CD4-positive, alpha-beta T cell treated with Interleukin-6 at 100 ng/mL for 8 hours (primary cell): Measurements from ENCODE around the gene SNRPD3.
"Not testable (repeated sequence)": the region's sequence is repeated elsewhere in the genome, so short reads cannot be mapped to it uniquely, and the experiment has no call there.

Experiments used
- DNase-seq: peaks from one replicate; pipeline ENCODE4 v3.0.0-alpha.2; 2020; ENCODE audit warnings: mixed read lengths, low spot score

SNRPD3 gene

GRCh38 chr22:24592058-24592850 lies 36.5 kb downstream of the SNRPD3 start:
- no peak for DNase-seq

DNA sequence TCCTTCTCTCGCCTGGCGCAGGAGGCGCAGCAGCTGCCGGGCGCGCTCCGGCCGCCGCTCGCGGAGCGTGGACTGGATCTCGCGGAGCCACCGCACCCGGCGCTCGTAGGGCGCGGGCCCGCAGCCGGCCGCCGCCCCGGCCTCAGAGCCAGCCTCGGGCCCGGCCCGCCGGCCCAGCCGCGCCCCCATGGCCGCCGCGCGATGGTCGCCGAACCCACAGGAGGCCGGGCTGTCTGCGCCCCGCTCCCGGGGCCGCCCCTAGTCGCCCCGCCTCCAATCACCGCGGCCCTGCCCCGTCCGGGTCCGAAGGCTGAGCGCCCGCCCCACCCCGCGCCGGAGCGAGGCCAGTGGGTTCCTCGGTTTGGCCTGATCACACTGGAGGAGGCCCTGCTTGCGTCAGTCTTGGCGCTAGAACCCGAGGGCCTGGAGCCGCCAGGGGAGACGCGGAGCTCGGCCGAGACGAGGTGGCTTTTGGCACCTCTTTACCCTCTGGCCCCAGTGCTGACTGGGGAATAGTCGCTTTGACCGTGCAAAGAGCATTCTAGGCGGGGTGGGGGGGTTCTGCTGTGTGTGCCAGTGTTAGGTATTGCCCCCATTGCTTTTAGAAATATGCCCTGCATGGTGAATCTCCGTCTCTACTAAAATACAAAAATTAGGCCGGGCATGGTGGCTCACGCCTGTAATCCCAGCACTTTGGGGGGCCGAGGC lies 37.2 kb downstream of the SNRPD3 start, which contains the start of gene LRRC75B:
TSS of gene LRRC75B (minus strand) at position 223 of the 708 bp plus-strand sequence. CDS start at position 189, 34 bp downstream.
- DNase-seq = no peak

- DNase-seq = not testable (repeated sequence)
Observed at GRCh38 chr22:24593559-24593835, 37.7 kb downstream of the SNRPD3 start.

DNA sequence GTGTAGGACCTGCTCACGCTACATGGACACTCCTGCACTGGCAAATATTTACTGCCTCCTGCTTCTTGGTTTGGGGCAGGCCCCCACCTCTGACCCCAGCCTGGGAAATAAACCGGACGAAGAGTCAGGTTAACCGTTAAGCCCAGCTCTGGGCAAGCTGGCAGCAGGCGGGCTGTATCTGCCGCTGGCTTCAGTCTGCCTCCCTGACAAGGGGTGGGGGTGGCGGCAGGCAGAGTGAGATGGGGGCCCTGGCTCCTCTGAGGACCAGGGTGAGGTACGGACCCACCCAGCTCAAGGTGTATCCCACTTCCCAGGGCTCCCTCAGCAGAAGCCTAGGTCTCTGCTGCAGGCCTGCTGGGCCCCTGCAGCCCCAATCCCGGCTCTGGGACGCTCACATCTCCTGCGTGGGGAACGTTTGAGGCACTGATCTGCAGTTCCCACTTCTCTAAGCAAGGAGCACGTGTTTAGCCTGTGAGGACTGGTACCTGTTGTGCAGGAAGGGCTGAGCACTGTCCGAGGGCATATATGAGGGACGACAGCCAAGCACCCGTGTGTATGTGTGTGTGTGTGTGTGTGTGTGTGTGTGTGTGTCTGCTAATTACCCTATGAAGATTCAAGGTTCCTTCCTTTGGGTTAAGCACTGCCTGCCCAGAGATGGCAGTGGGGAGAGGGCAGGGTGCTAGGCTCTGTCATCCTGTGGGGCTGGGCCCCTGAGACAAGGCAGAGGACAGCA lies 38.2 kb downstream of the SNRPD3 start:
- DNase-seq = no peak

DNA sequence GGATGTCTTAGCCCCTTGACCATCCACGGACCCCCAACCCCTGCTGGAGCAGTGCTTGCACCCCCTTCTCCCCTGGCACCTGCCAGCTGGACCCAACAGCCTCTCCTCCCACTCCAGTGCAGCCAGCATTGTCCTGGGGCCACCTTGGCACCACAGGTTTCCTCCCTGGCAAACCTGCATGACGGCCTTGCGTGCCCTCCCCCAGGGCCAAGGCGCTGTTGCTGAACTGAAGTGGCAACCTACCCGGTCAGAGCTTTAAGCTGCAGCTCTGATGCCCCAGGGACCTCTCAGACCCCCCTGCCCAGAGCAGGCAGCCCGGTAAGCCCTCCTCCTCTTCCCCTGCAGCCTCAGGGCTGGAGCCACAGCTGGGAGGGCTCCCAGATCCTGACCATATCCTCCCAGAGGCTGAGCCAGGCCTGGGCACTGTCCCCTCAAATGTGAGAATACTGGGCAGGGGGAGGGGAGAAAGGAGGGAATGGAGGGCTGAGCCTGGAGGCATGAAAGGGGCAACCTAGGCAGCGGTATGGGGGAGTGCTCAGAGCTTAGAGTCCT lies 38.8 kb downstream of the SNRPD3 start:
- DNase-seq = no peak

- no peak for DNase-seq
Observed at GRCh38 chr22:24595228-24595627, 39.4 kb downstream of the SNRPD3 start.

DNA sequence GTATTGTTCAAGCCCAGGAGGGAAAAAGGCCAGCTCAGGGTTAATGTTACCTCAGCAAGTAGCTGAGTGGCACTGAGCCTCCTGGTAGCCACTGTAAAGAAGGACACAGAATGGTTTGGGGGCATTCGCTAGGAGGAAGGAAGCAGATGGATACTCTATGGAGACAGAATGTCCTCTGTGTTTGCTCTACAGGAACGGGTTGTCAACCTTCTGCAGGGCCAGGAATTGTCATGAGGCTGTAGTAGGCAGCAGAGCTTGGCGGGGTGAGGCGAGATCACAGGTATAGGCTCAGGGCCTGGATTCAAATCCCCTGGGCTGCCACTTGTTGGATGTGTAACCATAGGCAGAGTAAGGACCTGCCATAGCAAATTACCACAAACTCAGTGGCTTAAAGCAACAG lies 40.1 kb downstream of the SNRPD3 start:
- no peak for DNase-seq

DNA sequence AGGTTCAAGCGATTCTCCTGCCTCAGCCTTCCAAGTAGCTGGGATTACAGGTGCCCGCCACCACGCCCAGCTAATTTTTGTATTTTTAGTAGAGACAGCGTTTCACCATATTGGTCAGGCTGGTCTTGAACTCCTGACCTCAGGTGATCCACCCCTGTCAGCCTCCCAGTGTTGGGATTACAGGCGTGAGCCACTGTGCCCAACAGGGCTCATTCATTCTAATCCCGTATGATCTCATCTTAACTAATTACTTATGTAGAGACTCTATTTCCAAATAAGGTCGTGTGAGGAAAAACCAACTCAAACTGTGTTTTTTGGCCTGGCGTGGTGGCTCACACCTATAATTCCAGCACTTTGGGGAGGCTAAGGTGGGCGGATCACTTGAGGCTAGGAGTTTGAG lies 41.3 kb downstream of the SNRPD3 start:
- not testable (repeated sequence) for DNase-seq

GRCh38 chr22:24599514-24599913 lies 43.7 kb downstream of the SNRPD3 start:
- no peak for DNase-seq

DNA sequence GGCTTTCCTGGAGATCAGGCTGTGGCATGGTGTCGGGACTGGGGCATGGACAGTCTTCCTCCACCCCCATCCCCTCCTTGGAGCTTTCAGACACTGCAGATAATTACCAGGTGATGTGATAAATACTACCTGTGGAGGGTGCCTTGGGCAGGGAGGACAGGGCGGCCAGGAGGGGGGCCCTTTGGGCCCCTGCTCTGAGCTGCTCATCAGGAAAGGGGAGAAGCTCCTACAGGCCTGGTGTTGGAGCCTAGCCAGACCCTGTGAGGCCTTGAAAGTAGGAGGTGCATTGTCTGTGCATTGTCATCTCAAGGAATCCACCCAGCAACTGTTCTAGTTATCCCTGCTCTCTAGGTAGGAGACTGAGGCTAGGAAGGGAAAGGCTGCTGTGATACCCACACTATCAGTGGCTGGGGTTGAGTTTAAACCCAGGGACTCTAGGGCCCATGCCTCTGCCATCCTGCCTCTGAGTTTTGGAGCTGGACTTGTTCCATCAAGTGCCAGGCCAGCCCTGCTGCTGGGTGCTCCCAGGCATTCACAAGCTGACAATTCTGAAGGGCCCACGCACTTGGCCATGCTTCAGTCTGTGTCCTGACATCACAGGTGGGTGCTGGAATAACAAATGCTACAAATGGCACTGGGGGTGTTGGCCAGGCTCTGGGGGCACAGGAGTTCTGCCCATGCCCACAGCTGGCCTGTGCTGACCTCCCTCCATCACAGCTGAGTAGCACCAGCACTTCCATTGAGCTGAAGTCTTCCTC lies 44.3 kb downstream of the SNRPD3 start:
- not testable (repeated sequence) for DNase-seq

- no peak for DNase-seq
Observed at GRCh38 chr22:24601217-24602104, 45.7 kb downstream of the SNRPD3 start.

- DNase-seq = not testable (repeated sequence)
Observed at GRCh38 chr22:24602105-24602749, 46.4 kb downstream of the SNRPD3 start.

DNA sequence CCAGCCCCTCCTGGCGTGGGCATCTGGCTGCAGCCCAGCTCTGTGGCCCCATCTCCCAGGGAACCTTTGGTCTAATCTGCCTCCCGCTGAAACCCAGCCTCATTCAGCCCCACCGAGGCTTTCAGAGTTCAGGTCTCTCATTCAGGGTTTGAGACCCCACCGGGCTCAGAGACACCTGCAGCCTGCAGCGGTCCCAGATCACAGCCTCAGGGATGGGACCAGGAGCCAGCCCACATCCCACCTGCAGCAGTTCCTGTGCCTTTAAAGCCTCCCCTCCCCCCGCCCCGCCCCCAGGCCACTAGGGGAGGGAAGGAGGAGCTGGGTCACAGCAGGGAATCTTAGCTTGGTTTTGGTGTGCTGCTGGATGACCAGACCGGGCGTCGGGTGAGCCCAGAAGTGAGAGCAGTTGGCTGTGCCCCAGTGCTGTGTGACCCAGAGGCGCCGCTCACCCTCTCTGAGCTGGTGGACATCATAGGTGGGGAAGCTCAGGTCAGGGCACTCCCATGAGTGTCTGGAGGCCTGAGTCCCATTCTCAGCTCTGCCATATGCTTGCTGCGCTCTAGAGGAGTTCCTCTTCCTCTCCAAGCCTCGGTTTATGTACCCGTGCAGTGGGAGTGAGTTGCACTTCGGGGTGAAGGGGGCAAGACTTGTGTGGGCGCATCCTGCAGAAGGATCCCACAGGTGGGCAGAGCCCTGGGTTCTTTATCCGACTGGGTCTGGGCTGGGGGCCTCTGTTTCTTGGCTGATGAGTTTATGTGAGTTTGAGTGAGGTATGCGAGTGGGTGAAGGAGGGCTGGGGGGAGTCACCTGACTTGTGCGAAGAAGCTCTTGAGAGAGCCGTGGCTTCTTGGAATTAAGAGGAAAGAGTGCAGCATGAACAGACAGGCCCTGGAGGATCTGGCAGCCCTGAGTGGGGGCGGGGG lies 47.3 kb downstream of the SNRPD3 start, which contains the start of gene GGT1:
TSS of gene GGT1 (plus strand) at position 347 of the 923 bp plus-strand sequence. CDS start 7,889 bp downstream, outside the sequence.
- DNase-seq = not testable (repeated sequence)

- not testable (repeated sequence) for DNase-seq
Observed at GRCh38 chr22:24603770-24604629, 48.2 kb downstream of the SNRPD3 start.

GRCh38 chr22:24606340-24606739 lies 50.5 kb downstream of the SNRPD3 start:
- DNase-seq = not testable (repeated sequence)

DNA sequence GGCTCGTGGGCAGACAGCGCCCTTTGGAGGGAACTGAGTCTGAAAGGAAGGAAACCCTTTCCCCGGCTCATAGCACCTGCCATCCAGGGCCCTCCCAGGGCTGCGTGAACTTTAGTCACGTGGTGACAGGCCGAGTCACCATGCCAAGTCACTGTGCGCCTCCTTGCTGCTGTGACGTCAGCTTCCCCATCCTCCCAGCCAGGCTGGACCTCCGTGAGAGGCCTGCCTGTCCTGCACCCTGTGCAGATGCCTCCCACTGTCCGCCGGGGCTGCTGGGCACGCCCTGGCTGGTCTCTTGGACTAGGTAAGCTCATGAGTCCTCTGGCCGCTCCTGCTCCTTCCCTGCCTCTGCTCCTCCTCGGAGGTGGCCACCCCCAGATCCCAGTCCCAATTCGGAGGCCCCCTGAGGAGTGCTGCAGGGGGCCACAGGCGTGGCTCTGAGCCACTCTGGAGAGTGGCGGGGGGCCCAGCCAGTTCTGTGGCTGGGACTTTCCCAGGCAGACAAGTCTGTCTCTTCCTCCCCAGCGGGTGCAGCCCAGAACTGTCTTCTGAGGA lies 51.7 kb downstream of the SNRPD3 start:
- DNase-seq = peak; percentile 57

DNA sequence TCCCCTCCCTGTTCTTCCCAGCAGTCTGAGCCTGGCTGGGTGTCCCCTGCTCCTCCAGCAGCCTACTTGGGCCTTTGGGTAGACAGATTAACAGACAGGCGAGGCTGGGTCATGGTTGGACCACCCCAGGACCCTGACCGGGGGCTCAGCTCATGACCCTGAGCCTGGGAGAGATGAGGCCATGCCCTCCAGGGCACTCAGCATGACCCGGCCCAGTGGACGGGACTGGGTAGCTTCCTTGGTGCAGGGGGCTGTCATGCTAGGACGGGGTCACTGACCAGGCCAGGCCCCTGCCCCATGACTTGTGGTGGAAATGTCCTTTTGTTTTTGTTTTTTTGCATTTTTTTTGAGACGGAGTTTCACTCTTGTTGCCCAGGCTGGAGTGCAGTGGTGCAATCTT lies 52.5 kb downstream of the SNRPD3 start:
- DNase-seq = not testable (repeated sequence)

DNA sequence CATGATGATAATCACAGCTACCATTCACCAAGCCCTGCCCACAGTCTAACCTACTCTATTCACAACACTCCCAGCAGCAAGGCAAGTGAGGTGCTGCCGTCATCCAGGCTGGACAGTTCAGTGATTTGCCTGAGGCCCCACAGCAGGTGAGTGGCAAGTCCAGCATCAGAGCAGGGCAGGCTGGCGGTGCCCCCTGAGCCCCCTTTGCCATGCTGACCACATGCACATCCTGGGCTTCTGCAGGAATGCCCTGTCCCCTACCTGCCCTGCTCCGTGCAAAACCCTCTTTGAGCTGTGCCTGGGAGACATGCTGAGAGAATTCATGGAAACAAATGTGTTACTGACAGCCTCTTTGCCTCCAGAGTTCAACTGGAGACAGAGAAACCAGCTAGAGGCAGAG lies 54.1 kb downstream of the SNRPD3 start:
- not testable (repeated sequence) for DNase-seq
